GM21576 (cell line): ENCODE results near the gene MGAT5.
A peak's percentile ranks its signal among the peaks of the same experiment; 100 is the strongest.

Experiments
- ATAC-seq: cut with Tn5 transposase; IDR thresholded peaks from one replicate; pipeline ENCODE4 v1.9.1; 2021; ENCODE audit warnings: mild to moderate bottlenecking, moderate library complexity; ENCODE audit not compliant: unreplicated experiment

The MGAT5 gene

GRCh38 chr2:134252092-134252750, 1.7 kb upstream of the MGAT5 start:
- no peak for ATAC-seq

- peak; percentile 58 for ATAC-seq
These were observed 661 bp upstream of the MGAT5 start for GRCh38 chr2:134253117-134253704.

- ATAC-seq: no peak
These were observed 952 bp downstream of the MGAT5 start for GRCh38 chr2:134254824-134255223.

GRCh38 chr2:134256956-134257355, 3.1 kb downstream of the MGAT5 start:
- no peak for ATAC-seq

- no peak for ATAC-seq
These were observed 3.6 kb downstream of the MGAT5 start for GRCh38 chr2:134257509-134257908.

GRCh38 chr2:134257965-134258683, 4.3 kb downstream of the MGAT5 start:
- no peak for ATAC-seq

GRCh38 chr2:134258684-134259388, 5.0 kb downstream of the MGAT5 start:
- ATAC-seq: peak; percentile 42

- no peak for ATAC-seq
These were observed 5.7 kb downstream of the MGAT5 start for GRCh38 chr2:134259571-134259970.

GRCh38 chr2:134259994-134260393, 6.1 kb downstream of the MGAT5 start:
- ATAC-seq: no peak

GRCh38 chr2:134260713-134261112, 6.8 kb downstream of the MGAT5 start:
- no peak for ATAC-seq

- ATAC-seq: peak; percentile 50
These were observed 7.7 kb downstream of the MGAT5 start for GRCh38 chr2:134261398-134262131.

- peak; percentile 60 for ATAC-seq
These were observed 8.8 kb downstream of the MGAT5 start for GRCh38 chr2:134262684-134263083.

- no peak for ATAC-seq
These were observed 14.4 kb downstream of the MGAT5 start for GRCh38 chr2:134268265-134268664.

- no peak for ATAC-seq
These were observed 15.4 kb downstream of the MGAT5 start for GRCh38 chr2:134269230-134269629.

- ATAC-seq: no peak
These were observed 16.3 kb downstream of the MGAT5 start for GRCh38 chr2:134269972-134270735.

- no peak for ATAC-seq
These were observed 17.9 kb downstream of the MGAT5 start for GRCh38 chr2:134271758-134272157.

- no peak for ATAC-seq
These were observed 18.9 kb downstream of the MGAT5 start for GRCh38 chr2:134272806-134273205.

- ATAC-seq: no peak
These were observed 19.5 kb downstream of the MGAT5 start for GRCh38 chr2:134273256-134273983.

GRCh38 chr2:134274121-134274520, 20.2 kb downstream of the MGAT5 start:
- ATAC-seq: no peak
